KMS-11 (cell line): ENCODE results near the gene MIA3.
A peak's percentile ranks its signal among the peaks of the same experiment; 100 is the strongest.

Experiments
- H2AFZ ChIP-seq: fragments of 200-600 bp; sonication (generic); 2 replicates; pipeline ENCODE4 v1.6.1; 2016; ENCODE audit warnings: antibody characterized with exemption, mixed run types, low read depth
- H3K27ac ChIP-seq: fragments of 200-600 bp; sonication (generic); 2 replicates; pipeline ENCODE4 v1.6.1; 2016; ENCODE audit warnings: mild to moderate bottlenecking, mixed run types
- H3K27me3 ChIP-seq: fragments of 200-600 bp; sonication (generic); 2 replicates; pipeline ENCODE4 v1.6.1; 2017; ENCODE audit warnings: mild to moderate bottlenecking, low read depth, mixed run types, moderate library complexity; ENCODE audit not compliant: insufficient read depth
- H3K36me3 ChIP-seq: fragments of 200-600 bp; sonication (generic); 2 replicates; pipeline ENCODE4 v1.6.1; 2017; ENCODE audit warnings: mild to moderate bottlenecking, mixed run types; ENCODE audit not compliant: insufficient read depth
- H3K4me1 ChIP-seq: fragments of 200-600 bp; sonication (generic); 2 replicates; pipeline ENCODE4 v1.6.1; 2016; ENCODE audit warnings: mild to moderate bottlenecking, low read depth, mixed run types; ENCODE audit not compliant: poor library complexity, severe bottlenecking
- H3K4me2 ChIP-seq: fragments of 200-600 bp; sonication (generic); 2 replicates; pipeline ENCODE4 v1.7.0; 2016; ENCODE audit warnings: mild to moderate bottlenecking, mixed run types
- H3K4me3 ChIP-seq: fragments of 200-600 bp; sonication (generic); IDR thresholded peaks from 2 replicates; pipeline ENCODE4 v1.6.1; 2017; ENCODE audit warnings: low read depth, low read length, mixed read lengths; ENCODE audit not compliant: insufficient read depth
- H3K79me2 ChIP-seq: fragments of 200-600 bp; sonication (generic); 2 replicates; pipeline ENCODE4 v1.6.1; 2016; ENCODE audit warnings: low read depth, mixed run types; ENCODE audit not compliant: insufficient read depth
- H3K9ac ChIP-seq: fragments of 200-600 bp; sonication (generic); 2 replicates; pipeline ENCODE4 v1.6.1; 2016; ENCODE audit warnings: mild to moderate bottlenecking, mixed run types
- H4K20me1 ChIP-seq: fragments of 200-600 bp; sonication (generic); 2 replicates; pipeline ENCODE4 v1.6.1; 2016; ENCODE audit warnings: mild to moderate bottlenecking, mixed run types; ENCODE audit not compliant: insufficient read depth
- CTCF ChIP-seq: fragments of 200-600 bp; sonication (generic); conservative IDR thresholded peaks from 2 replicates; pipeline ENCODE4 v1.6.1; 2017; ENCODE audit warnings: low read depth, mild to moderate bottlenecking, antibody characterized with exemption, low read length, moderate library complexity, mixed read lengths

MIA3 gene

GRCh38 chr1:222618001-222618879 lies at the start of gene MIA3:
TSS of gene MIA3 (plus strand) at chr1:222618097. CDS start at chr1:222618111, 14 bp downstream.
- H3K4me3 ChIP-seq = peak within 1 kb of the TSS; percentile 60
- peak within 1 kb of the TSS; percentile 90 for H3K9ac ChIP-seq
- H2AFZ ChIP-seq = peak within 1 kb of the TSS; percentile 80
- H3K27ac ChIP-seq = peak within 1 kb of the TSS; percentile 38
- TF ChIP-seq CTCF = no peak
- H3K4me1 ChIP-seq = peaks cover 32% of the 10 kb centered on the region
- peak within 1 kb of the TSS; percentile 90 for H3K4me2 ChIP-seq
- peaks cover 9% of the 10 kb centered on the region; the same call in 1 of the 2 replicates for H3K79me2 ChIP-seq
- no peaks in the 10 kb centered on the region; the same call in 1 of the 2 replicates for H3K36me3 ChIP-seq
- H4K20me1 ChIP-seq = no peaks in the 10 kb centered on the region
- H3K27me3 ChIP-seq = no peaks in the 10 kb centered on the region

GRCh38 chr1:222570837-222571236 lies 47.1 kb upstream of the MIA3 start:
- H3K9ac ChIP-seq = no peak overlapping the region
- H3K36me3 ChIP-seq = no peaks in the 10 kb centered on the region; the same call in 1 of the 2 replicates
- no peak overlapping the region for H3K27ac ChIP-seq
- no peaks in the 10 kb centered on the region for H3K4me1 ChIP-seq
- no peaks in the 10 kb centered on the region for H3K27me3 ChIP-seq
- no peaks in the 10 kb centered on the region for H3K79me2 ChIP-seq
- no peak for TF ChIP-seq CTCF
- H3K4me3 ChIP-seq = no peak overlapping the region
- H4K20me1 ChIP-seq = no peaks in the 10 kb centered on the region
- no peak overlapping the region for H3K4me2 ChIP-seq
- no peak overlapping the region for H2AFZ ChIP-seq

- Histone ChIP-seq H3K79me2 (no peaks in the 10 kb centered on the region), H3K4me1 (peaks cover 19% of the 10 kb centered on the region), H3K27ac (no peak overlapping the region), H3K36me3 (peaks cover 12% of the 10 kb centered on the region; the same call in 1 of the 2 replicates), H3K27me3 (no peaks in the 10 kb centered on the region), H3K4me2 (no peak overlapping the region), H3K4me3 (no peak overlapping the region), H2AFZ (no peak overlapping the region), H3K9ac (no peak overlapping the region), H4K20me1 (no peaks in the 10 kb centered on the region)
- no peak for TF ChIP-seq CTCF
Measured at GRCh38 chr1:222579316-222579715, 38.6 kb upstream of the MIA3 start.

- no peak for TF ChIP-seq CTCF
- H3K4me3 ChIP-seq = no peak overlapping the region
- H3K79me2 ChIP-seq = no peaks in the 10 kb centered on the region
- H3K4me1 ChIP-seq = peaks cover 19% of the 10 kb centered on the region
- peak overlapping the region; percentile 13; the same call in 1 of the 2 replicates for H3K4me2 ChIP-seq
- no peak overlapping the region for H3K27ac ChIP-seq
- H4K20me1 ChIP-seq = no peaks in the 10 kb centered on the region
- no peaks in the 10 kb centered on the region for H3K27me3 ChIP-seq
- peaks cover 9% of the 10 kb centered on the region; the same call in 1 of the 2 replicates for H3K36me3 ChIP-seq
- no peak overlapping the region for H3K9ac ChIP-seq
- H2AFZ ChIP-seq = no peak overlapping the region
Measured at GRCh38 chr1:222582099-222582774, 35.7 kb upstream of the MIA3 start.
